ENCODE results near the gene SIM2.

The SIM2 gene

DNA sequence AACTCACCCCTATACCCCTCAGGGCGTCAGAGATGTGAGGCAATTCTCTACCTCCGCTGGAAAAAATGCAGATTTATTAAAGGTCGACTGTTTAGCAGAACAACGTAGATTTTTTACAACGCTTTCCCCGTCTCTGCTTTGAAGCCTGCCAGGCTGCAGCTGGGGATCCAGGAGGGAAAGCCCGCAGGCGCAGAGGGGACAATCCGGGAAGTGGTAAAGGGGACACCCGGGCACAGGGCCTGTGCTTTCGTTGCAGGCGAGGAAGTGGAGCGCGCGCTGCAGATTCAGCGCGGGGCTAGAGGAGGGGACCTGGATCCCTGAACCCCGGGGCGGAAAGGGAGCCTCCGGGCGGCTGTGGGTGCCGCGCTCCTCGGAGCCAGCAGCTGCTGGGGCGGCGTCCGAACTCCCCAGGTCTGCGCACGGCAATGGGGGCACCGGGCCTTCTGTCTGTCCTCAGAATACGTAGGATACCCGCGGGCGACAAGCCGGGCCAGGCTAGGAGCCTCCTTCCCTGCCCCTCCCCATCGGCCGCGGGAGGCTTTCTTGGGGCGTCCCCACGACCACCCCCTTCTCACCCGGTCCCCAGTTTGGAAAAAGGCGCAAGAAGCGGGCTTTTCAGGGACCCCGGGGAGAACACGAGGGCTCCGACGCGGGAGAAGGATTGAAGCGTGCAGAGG lies 5.5 kb downstream of the SIM2 start:
- peaks cover 19% of the 10 kb centered on the region for H3K27me3 ChIP-seq (ENCODE audit: control insufficient read depth, insufficient read depth, low read length)
- H3K9me3 ChIP-seq (ENCODE audit: control insufficient read depth, low read length) = no peaks in the 10 kb centered on the region
- TF ChIP-seq CTCF (IDR thresholded peaks at IDR 0.05) = no peak
- no peak overlapping the region for H3K4me3 ChIP-seq (ENCODE audit: low read depth, low read length)
- H3K9ac ChIP-seq = no peak overlapping the region
- H2AFZ ChIP-seq = no peak overlapping the region
- no peaks in the 10 kb centered on the region for H3K4me1 ChIP-seq
- no peak overlapping the region for H3K27ac ChIP-seq
- H3K79me2 ChIP-seq = no peaks in the 10 kb centered on the region
- H3K4me2 ChIP-seq (ENCODE audit: low read length) = no peak overlapping the region
- H3K36me3 ChIP-seq (ENCODE audit: control insufficient read depth, insufficient read depth, low read length) = no peaks in the 10 kb centered on the region

GRCh38 chr21:36704958-36705678 lies 6.2 kb downstream of the SIM2 start:
- Histone ChIP-seq H3K4me3 (ENCODE audit: low read depth, low read length) (no peak overlapping the region), H3K9me3 (ENCODE audit: control insufficient read depth, low read length) (no peaks in the 10 kb centered on the region), H3K27ac (no peak overlapping the region), H3K4me1 (no peaks in the 10 kb centered on the region), H3K36me3 (ENCODE audit: control insufficient read depth, insufficient read depth, low read length) (no peaks in the 10 kb centered on the region), H3K4me2 (ENCODE audit: low read length) (no peak overlapping the region), H2AFZ (no peak overlapping the region), H3K79me2 (no peaks in the 10 kb centered on the region), H3K9ac (no peak overlapping the region), H3K27me3 (ENCODE audit: control insufficient read depth, insufficient read depth, low read length) (peaks cover 19% of the 10 kb centered on the region)
- TF ChIP-seq CTCF (IDR thresholded peaks at IDR 0.05) = no peak

- no peaks in the 10 kb centered on the region for H3K9me3 ChIP-seq (ENCODE audit: control insufficient read depth, low read length)
- peaks cover 19% of the 10 kb centered on the region for H3K27me3 ChIP-seq (ENCODE audit: control insufficient read depth, insufficient read depth, low read length)
- no peak overlapping the region for H3K9ac ChIP-seq
- no peak overlapping the region for H3K4me3 ChIP-seq (ENCODE audit: low read depth, low read length)
- TF ChIP-seq CTCF (IDR thresholded peaks at IDR 0.05) = no peak
- no peak overlapping the region for H3K4me2 ChIP-seq (ENCODE audit: low read length)
- no peak overlapping the region for H3K27ac ChIP-seq
- no peak overlapping the region for H2AFZ ChIP-seq
- H3K4me1 ChIP-seq = no peaks in the 10 kb centered on the region
- no peaks in the 10 kb centered on the region for H3K36me3 ChIP-seq (ENCODE audit: control insufficient read depth, insufficient read depth, low read length)
- H3K79me2 ChIP-seq = no peaks in the 10 kb centered on the region
Measured at GRCh38 chr21:36705679-36706481, 7.0 kb downstream of the SIM2 start.

DNA sequence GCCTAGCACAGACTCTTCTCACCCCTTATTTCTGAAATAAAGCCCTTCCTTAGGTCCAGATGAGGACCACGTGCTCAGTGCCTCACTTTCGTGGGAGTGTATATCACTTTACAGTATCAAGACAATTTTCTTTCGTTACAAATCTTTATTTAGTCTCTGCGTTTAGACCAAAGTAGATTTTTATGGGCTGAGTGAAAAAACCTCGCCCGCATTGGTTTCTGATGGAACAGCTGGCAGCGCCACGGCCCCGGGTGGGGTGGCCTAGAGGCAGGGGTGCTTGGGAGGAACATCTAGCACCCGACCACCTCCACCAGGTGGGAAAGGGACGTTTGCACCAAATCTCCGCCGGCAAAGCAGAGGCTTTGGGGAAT lies 7.6 kb downstream of the SIM2 start:
- H3K27ac ChIP-seq = no peak overlapping the region
- no peak for TF ChIP-seq CTCF (IDR thresholded peaks at IDR 0.05)
- H3K9me3 ChIP-seq (ENCODE audit: control insufficient read depth, low read length) = no peaks in the 10 kb centered on the region
- H3K4me3 ChIP-seq (ENCODE audit: low read depth, low read length) = no peak overlapping the region
- no peaks in the 10 kb centered on the region for H3K36me3 ChIP-seq (ENCODE audit: control insufficient read depth, insufficient read depth, low read length)
- no peak overlapping the region for H2AFZ ChIP-seq
- no peak overlapping the region for H3K9ac ChIP-seq
- H3K79me2 ChIP-seq = no peaks in the 10 kb centered on the region
- no peak overlapping the region for H3K4me2 ChIP-seq (ENCODE audit: low read length)
- H3K4me1 ChIP-seq = no peaks in the 10 kb centered on the region
- peaks cover 15% of the 10 kb centered on the region for H3K27me3 ChIP-seq (ENCODE audit: control insufficient read depth, insufficient read depth, low read length)

Data from parathyroid adenoma (tissue), 2 donors.